Spinal cord (tissue), 10 donors: ENCODE results near the gene USP33. TPM values are rescaled to one million over a fixed set of nuclear protein-coding genes. Genes with fewer than 3 reads are reported as not detected.
A peak's percentile ranks its signal among the peaks of the same experiment; 100 is the strongest.
"Not testable (repeated sequence)": the region's sequence is repeated elsewhere in the genome, so short reads cannot be mapped to it uniquely, and the experiment has no call there.

Experiments used
- DNase-seq, 6 donors: peaks; one replicate each; pipeline versions ENCODE4 v3.0.0 to v3.0.0-alpha.2; 2013 to 2015; ENCODE audit warnings: low spot score in 6 of 6, low read depth in 4 of 6
- H3K27ac ChIP-seq: one replicate; pipeline ENCODE4 v1.5.1; 2013; ENCODE audit warnings: low read depth, low read length, control low read depth
- H3K27me3 ChIP-seq: one replicate; pipeline ENCODE4 v1.6.1; 2013; ENCODE audit warnings: low read length; ENCODE audit not compliant: control insufficient read depth, insufficient read depth
- H3K36me3 ChIP-seq: one replicate; pipeline ENCODE4 v1.6.1; 2013; ENCODE audit warnings: low read length; ENCODE audit not compliant: control insufficient read depth, insufficient read depth
- H3K4me1 ChIP-seq: one replicate; pipeline ENCODE4 v1.6.1; 2013; ENCODE audit warnings: low read length; ENCODE audit not compliant: control insufficient read depth, insufficient read depth
- H3K4me3 ChIP-seq: one replicate; pipeline ENCODE4 v1.5.1; 2013; ENCODE audit warnings: low read depth, low read length, control low read depth
- H3K9me3 ChIP-seq: one replicate; pipeline ENCODE4 v1.6.1; 2013; ENCODE audit warnings: low read length; ENCODE audit not compliant: control insufficient read depth, insufficient read depth
- WGBS: methylation state at CpG from one replicate; pipeline ENCODE4 v1.1.5; 2013; ENCODE audit warnings: missing lambda C conversion rate; ENCODE audit not compliant: insufficient coverage; 5-methylcytosine and 5-hydroxymethylcytosine counted together
- polyA plus RNA-seq, 2 donors: library from polyadenylated mRNA; unstranded; fragments of 120-200 nt; gene quantifications; one replicate each; pipeline ENCODE4 v1.2.1, GENCODE V29; 2013; ENCODE audit not compliant: insufficient read length in 2 of 2
- total RNA-seq, 2 donors: library from RNA; depleted of rRNA in 1 of 2; stranded (reverse); fragments of 120-200 nt in 1 of 2; fragments of >200 nt in 1 of 2; gene quantifications; one replicate each; pipeline versions ENCODE4 v1.2.3 to v1.2.4, GENCODE V29; 2013 to 2014
- donor health status: healthy.

Gene USP33
- total and polyA plus RNA-seq, 4 donors = 85.2 to 207 (median 96.9) TPM

DNA sequence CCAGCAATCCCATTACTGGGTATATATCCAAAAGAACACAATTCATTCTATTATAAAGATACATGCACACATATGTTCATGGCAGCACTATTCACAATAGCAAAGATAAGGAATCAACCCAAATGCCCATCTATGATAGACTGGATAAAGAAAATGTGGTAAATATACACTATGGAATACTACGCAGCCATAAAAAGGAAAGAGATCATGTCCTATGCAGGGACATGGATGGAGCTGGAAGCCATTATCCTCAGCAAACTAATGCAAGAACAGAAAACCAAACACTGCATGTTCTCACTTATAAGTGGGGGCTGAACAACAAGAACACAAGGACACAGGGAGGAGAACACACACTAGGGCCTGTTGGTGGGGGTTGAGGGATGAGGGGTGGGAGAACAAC lies 60.0 kb downstream of the USP33 start:
- H3K36me3 ChIP-seq = peaks cover 10% of the 10 kb centered on the region
- WGBS = no CpG with 5 or more reads among the region's 1 CpG
- H3K4me3 ChIP-seq = not testable (repeated sequence)

DNA sequence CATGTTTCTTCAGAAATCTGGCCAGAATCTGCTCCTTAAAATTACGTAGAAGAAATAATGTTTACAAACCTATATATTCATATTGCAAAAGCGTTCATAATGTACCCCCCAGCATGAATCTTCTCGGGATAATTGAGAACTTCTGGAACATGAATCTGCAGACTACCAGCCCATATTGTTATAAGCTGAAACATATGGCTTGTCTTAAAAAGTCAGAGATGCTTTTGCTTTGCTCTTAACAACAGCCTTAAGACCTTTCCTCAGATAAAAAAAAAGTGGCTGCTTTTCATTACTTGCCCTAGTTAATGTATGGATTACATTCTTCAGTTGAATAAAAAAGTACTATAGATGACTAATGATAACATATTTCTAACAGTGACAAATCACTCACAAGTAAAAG lies 62.2 kb downstream of the USP33 start:
- no peaks in the 10 kb centered on the region for H3K9me3 ChIP-seq
- H3K27ac ChIP-seq = no peak overlapping the region
- no peak for DNase-seq
- H3K36me3 ChIP-seq = peaks cover 12% of the 10 kb centered on the region
- H3K4me1 ChIP-seq = no peaks in the 10 kb centered on the region
- WGBS = 100% methylated on average over 1 of the region's 3 CpGs
- no peak overlapping the region for H3K4me3 ChIP-seq
- no peaks in the 10 kb centered on the region for H3K27me3 ChIP-seq

More for the DNA sequence above, 60.0 kb downstream of the USP33 start:
- not testable (repeated sequence) for H3K27ac ChIP-seq, DNase-seq, H3K4me1 ChIP-seq, H3K9me3 ChIP-seq, H3K27me3 ChIP-seq

DNA sequence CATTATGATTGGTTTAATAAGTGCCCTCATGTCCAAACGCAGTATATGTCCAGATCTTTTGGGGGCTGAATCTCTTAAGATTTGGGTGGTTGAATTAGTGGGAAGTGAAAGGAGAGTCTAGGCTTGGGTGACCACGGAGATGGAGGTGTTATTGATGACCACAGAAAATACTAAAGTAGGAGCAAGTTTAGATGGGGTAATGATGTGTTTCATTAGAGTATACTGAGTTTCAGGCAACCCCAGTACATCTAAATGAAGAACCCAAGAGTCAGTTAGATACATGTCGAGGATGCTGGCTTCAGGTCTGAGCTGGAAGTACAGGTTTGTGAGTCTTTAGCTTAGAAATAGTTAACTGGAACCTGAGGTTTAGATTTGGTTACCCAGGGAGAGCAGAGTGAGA lies 70.7 kb downstream of the USP33 start:
- Histone ChIP-seq H3K4me1 (peaks cover 6% of the 10 kb centered on the region), H3K4me3 (no peak overlapping the region), H3K27me3 (no peaks in the 10 kb centered on the region), H3K9me3 (no peaks in the 10 kb centered on the region), H3K27ac (no peak overlapping the region), H3K36me3 (peaks cover 10% of the 10 kb centered on the region)
- DNase-seq = no peak
- WGBS = 100% methylated on average over 1 of the region's 3 CpGs

DNA sequence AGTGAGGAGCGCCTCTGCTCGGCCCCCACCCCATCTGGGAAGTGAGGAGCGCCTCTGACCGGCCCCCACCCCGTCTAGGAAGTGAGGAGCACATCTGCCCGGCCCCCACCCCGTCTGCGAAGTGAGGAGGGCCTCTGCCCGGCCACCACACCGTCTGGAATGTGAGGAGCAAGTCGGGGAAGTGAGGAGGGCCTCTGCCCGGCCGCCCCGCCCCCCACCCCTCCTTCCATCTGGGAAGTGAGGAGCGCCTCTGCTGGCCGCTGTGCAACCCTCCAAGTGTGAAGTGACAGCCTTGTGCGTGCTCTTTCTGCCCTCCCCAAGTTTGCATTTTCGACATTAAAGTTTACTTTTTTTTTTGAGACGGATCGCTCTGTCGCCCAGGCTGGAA lies 72.1 kb downstream of the USP33 start:
- Histone ChIP-seq H3K4me1 (peaks cover 6% of the 10 kb centered on the region), H3K27me3 (no peaks in the 10 kb centered on the region), H3K36me3 (peaks cover 8% of the 10 kb centered on the region), H3K27ac (no peak overlapping the region), H3K9me3 (no peaks in the 10 kb centered on the region), H3K4me3 (peak overlapping the region; percentile 18)
- 32% methylated on average over 11 of the region's 21 CpGs for WGBS
- peak in 1 of 6 donors; percentile 44 for DNase-seq

DNA sequence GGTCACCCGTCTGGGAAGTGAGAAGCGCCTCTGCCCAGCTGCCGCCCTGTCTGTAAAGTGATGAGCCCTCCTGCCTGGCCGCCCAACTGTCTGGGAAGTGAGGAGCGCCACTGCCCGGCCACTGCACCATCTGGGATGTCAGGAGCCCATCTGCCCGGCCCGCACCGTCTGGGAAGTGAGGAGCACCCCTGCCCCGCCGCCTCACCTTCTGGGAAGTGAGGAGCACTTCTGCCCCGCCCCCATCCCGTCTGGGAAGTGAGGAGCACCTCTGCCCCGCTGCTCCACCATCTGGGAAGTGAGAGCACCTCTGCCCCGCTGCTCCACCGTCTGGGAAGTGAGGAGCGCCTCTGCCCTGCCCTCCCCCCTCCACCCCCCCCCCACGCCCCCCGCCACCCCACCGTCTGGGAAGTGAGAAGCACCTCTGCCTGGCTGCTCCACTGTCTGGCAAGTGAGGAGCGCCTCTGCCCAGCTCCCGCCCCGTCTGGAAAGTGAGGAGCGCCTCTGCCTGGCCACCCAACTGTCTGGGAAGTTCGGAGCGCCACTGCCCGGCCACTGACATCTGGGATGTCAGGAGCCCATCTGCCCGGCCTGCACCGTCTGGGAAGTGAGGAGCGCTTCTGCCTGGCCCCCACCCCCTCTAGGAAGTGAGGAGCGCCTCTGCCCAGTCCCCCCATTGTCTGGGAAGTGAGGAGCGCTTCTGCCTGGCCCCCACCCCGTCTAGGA lies 72.7 kb downstream of the USP33 start:
- DNase-seq = no peak
- Histone ChIP-seq H3K4me1 (peaks cover 6% of the 10 kb centered on the region), H3K27ac (no peak overlapping the region), H3K27me3 (no peaks in the 10 kb centered on the region), H3K9me3 (no peaks in the 10 kb centered on the region), H3K4me3 (peak overlapping the region; percentile 18), H3K36me3 (peaks cover 8% of the 10 kb centered on the region)
- WGBS = 84% methylated on average over 23 of the region's 33 CpGs

DNA sequence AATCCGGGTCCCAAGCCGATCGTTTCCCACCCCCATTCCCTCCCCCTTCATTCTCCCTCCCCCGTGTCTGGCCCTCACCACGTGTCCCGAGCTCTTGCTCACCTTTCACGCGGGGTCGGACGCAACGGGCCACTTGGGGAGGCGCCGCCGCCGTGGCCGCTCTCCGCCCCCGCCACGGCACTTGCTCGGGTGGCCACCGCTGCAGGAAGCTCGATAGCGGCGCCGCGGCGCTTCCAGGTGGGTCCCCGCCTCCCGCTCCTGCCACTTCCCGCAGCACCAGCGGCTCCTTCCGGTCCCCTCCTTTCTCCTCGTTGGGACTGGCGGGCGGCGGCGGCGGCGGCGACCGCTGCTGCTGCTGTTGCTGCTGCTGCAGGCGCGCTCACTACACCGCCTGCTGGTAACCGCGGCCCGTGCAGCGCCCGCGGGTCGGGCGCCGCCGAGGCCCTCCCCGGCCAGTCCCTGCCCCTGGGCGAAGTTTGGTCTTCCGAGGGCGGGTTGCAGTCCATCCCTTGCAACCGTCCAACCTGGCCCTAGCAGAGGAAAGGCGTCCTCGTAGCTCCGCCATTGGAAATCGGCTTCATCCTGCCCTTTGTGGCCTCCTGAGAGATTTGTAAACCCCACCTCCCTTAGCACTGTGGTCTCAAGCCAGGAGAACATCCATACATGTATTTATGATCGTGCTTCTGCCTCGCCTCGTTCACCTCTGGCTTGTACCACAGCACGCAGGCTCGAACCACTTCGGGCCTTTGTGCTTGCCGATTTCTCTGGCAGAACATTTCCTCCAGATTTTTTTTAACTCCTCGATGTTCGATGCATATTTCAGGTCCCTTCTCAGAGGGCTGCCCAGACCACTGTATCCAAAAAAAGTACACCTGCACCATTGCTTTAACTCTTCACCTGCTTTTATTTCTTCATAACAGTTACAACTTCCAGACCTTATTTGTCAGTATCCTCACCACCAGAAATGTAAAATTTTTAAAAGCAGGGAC lies 76.2 kb downstream of the USP33 start:
- WGBS = under 1% methylated on average over 68 of the region's 72 CpGs
- H3K4me1 ChIP-seq = peaks cover 10% of the 10 kb centered on the region
- H3K9me3 ChIP-seq = no peaks in the 10 kb centered on the region
- peak overlapping the region; percentile 91 for H3K4me3 ChIP-seq
- H3K27me3 ChIP-seq = no peaks in the 10 kb centered on the region
- peak overlapping the region; percentile 95 for H3K27ac ChIP-seq
- peaks cover 5% of the 10 kb centered on the region for H3K36me3 ChIP-seq
- DNase-seq = peak; percentile 71 to 97 (median 84)

DNA sequence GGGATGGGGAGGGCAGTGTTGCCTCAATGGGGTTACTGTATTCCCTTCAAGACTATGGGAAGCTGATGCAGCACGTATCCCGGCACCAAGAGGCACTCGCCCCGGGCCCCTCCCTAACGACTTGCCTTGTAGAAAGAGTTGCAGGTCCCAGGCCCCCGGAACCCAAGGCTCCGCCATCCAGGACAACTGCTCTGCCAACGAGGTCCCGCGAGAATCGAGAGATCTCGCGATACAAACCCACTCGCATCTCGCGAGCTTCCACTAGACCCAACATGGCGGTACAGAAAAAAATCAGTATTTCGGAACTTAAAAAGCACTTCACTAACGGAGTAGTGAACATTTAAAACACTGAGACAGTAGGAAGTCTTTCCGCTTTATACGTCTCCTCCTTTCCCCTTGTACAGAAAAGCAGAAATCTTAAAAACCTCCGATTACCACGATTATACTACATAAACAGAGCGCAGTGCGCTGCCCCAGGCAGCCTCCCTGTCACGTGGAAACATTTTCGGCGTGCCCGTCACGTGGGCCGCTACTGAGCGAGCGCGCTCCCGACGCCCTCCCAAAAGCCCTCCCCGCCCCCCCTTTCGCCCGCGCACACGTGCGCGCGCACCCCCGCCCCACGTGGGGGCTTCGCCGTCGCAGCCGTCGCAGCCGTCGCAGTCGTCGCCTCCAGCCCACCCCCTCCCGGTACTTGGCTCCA lies 77.0 kb downstream of the USP33 start, which contains the start of gene ZZZ3:
Gene ZZZ3 (minus strand): TSS at position 199 of the 700 bp plus-strand sequence. CDS start 49,304 bp downstream, outside the sequence.
- Histone ChIP-seq H3K4me1 (peaks cover 10% of the 10 kb centered on the region), H3K27me3 (no peaks in the 10 kb centered on the region), H3K27ac (peak within 1 kb of the TSS; percentile 95), H3K4me3 (peak within 1 kb of the TSS; percentile 91), H3K36me3 (peaks cover 5% of the 10 kb centered on the region), H3K9me3 (no peaks in the 10 kb centered on the region)
- peak; percentile 94 to 99 (median 98) for DNase-seq
- whole genome bisulfite sequencing = under 1% methylated on average over 40 of the region's 56 CpGs

DNA sequence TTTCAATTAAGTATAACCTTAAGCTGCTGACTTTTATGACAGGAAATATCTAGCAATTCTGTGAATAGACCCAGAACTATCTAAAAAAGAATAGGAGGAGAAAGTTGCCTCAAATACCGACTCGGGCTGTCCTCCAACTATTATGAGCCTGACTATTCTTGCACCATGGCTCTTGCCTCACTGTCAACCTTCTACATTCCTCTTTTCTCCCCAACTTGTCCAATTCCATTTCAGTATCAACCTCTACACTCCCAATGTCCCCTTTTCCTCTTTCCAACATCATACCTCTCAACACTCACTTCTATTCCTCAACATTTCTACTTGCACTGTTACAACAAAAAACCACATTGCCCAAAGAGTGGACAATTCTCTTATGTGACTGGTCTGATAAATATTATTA lies 79.5 kb downstream of the USP33 start:
- no peaks in the 10 kb centered on the region for H3K9me3 ChIP-seq
- no peak overlapping the region for H3K4me3 ChIP-seq
- H3K4me1 ChIP-seq = peaks cover 10% of the 10 kb centered on the region
- no peaks in the 10 kb centered on the region for H3K27me3 ChIP-seq
- no peak overlapping the region for H3K27ac ChIP-seq
- no peak for DNase-seq
- H3K36me3 ChIP-seq = no peaks in the 10 kb centered on the region
- WGBS = 70% methylated on average over 2 of the region's 2 CpGs
